ENCODE measurements around the gene TOE1.
A peak's percentile ranks its signal among the peaks of the same experiment; 100 is the strongest.
"Not testable (repeated sequence)": the region's sequence is repeated elsewhere in the genome, so short reads cannot be mapped to it uniquely, and the experiment has no call there.

The TOE1 gene

DNA sequence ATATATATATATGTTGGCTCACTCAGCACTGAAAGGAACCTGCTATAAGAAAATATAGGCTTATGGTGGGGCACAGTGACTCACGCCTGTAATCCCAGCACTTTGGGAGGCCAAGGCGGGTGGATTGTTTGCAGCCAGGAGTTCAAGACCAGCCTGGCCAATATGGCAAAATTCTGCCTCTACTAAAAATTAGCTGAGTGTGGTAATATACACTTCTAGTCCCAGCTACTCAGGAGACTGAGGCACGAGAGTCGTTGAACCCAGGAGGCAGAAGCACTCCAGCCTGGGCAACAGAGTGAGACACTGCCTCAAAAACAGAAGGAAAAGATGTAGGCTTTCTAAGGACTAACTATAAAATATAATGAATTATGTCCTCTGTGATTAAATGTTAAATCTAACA lies 14.9 kb downstream of the TOE1 start:
- no peak for DNase-seq (ENCODE audit: low read depth in 4 of 4, low spot score in 1 of 4)

DNA sequence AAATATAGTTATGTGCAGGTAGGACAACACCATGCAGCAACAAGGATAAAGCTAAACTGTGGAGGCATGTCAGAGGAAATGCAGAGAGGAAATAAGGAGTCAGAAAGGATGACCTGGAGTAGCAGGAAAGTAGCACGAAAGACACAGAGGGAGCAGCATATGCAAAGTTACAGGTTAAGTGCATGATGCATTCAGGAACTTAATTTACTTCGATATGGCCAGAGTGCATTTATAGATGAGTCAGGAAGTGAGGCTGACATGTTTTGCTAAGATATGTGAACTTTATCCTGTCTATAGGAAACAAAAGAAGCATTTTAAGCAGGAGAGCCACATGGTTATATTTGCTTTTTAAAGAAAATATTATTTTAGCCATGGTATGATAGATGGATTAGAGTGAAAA lies 15.7 kb downstream of the TOE1 start:
- no peak for DNase-seq (ENCODE audit: low read depth in 4 of 4, low spot score in 1 of 4)

DNA sequence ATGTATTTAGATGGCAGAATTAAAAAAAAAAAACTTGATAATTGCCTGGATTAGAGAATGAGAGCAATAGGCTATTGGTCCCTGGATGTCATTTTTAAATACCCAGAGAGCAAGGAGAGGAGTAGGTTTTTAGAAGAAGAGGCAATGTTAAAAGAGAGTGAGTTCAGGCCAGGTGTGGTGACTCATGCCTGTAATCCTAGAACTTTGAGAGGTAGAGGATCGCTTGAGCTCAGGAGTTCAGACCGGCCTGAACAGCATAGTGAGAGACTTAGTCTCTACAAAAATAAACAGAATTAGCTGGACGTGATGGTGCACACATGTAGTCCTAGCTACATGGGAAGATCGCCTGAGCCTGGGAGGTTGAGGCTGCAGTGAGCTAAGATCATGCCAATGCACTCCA lies 16.2 kb downstream of the TOE1 start:
- DNase-seq (ENCODE audit: low read depth in 4 of 4, low spot score in 1 of 4): no peak

DNA sequence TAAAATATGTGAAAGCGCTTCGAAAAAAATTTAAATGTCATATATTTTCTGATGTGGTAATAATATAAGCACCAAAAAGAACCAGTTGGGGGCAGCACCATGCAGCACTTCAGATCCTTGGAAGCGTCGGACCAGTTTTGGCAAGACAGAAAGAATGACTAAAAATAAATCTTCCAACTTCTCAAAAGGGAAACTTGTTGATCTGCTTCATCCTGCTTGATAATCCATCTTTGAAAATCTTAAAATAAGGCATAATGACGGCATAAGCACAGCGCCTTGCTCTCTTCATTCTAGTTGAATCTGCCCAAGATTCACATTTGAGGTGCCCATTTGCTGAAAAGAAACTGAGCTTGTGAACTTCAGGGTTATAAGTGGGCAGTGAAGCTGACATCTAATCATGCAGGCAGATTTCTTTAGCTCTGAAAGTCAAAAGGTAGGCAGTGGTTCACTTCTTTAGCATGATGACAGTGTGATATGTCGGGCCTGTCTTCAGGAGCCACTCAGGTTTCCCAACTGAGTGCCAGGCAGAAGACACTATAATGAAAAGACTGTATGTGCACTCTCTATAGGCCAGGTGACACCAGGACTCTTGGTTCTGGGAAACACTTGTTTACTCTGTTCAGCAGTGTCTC lies 20.0 kb downstream of the TOE1 start:
- peak in 2 of 4 experiments; percentile 30 to 31 for DNase-seq (ENCODE audit: low read depth in 4 of 4, low spot score in 1 of 4)

DNA sequence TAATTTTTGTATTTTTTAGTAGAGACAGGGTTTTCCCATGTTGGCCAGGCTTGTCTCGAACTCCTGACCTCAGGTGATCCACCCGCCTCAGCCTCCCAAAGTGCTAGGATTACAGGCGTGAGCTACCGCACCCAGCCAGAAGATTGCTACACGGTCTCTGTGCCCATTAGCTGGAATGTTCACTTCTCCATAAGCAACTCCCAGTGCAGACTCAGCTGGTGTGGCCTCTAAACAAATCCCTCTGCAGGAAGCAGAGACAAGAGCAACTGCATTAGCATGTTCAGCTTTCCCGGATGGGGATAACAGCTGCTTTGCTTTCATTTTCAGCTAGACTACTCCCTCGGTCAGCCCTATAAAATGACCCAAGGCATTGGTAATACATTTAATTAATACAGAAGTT lies 21.0 kb downstream of the TOE1 start:
- DNase-seq (ENCODE audit: low read depth in 4 of 4, low spot score in 1 of 4): not testable (repeated sequence)

DNA sequence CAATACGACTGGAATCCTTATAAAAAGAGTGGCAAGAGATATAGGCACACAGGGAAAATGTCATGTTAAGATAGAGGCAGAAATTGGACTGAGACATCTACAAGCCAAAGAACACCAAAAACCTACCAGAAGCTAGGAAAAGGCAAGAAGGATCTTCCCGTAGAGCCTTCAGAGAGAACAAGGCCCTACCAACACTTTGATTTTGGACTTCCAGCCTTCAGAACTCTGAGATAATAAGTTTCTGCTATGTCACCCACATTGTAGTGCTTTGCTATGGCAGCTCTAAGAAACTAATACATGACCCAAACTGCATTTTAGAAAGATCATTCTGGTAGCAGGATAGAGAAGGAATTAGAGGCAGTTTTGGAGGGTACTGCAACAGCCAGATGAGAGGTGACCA lies 24.3 kb downstream of the TOE1 start:
- DNase-seq (ENCODE audit: low read depth in 4 of 4, low spot score in 1 of 4): no peak

DNA sequence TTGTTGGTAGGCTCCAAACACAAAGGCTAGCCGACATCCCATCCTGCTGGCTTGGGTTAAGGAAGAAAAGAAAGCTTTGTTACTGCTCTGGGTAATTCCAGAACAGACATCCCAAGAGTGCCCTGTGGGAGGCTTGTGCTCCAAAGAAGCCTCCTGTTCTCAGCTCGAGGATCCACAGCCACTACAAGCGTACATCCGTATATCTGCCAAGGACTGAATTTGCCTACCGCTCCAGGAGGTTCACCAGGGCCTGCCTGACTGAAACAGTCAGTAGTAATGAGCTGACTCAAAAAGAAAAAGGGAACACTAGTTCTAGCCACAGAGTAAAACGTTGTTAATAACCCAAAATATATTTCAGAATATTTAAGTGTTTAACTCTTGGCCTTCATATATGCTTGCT lies 25.1 kb downstream of the TOE1 start:
- no peak for DNase-seq (ENCODE audit: low read depth in 4 of 4, low spot score in 1 of 4)

DNA sequence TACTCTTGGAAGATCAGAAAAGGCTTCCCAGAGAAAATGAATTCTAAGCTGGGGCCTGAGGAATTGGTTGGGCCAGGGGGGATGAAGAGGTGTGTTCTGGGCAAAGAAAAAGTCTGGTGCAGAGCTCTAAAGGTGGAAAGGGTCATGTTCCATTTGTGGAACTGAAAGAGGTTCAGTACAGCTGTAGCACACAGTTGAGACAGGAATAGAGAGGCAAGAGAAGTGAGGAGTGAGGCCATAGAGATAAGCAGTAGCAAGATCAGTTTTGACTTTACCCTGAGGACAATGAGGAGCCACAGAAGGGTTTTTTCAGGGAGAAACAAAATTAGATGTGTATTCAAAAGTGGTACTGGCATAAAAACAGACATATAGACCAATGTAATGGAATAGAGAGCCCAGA lies 30.6 kb downstream of the TOE1 start:
- no peak for DNase-seq (ENCODE audit: low read depth in 4 of 4, low spot score in 1 of 4)

DNA sequence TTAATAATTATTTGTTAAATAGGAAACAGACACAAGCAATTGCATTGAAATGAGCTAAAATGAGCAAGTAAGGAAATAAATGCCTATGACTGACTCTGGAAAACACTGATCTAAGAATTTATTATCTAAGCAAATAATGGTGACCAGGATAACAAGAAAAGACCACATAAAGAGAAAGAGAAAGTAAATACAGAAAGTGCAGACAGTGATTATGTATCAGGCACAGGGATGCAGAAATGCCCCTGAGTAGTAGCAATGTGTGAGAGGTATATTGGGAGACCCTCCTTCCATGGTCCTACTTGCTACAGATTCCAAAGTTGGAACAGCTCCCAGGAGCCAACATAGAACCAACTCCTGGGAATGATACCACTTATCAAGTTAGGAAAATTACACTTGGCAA lies 33.6 kb downstream of the TOE1 start:
- DNase-seq (ENCODE audit: low read depth in 4 of 4, low spot score in 1 of 4): no peak

DNA sequence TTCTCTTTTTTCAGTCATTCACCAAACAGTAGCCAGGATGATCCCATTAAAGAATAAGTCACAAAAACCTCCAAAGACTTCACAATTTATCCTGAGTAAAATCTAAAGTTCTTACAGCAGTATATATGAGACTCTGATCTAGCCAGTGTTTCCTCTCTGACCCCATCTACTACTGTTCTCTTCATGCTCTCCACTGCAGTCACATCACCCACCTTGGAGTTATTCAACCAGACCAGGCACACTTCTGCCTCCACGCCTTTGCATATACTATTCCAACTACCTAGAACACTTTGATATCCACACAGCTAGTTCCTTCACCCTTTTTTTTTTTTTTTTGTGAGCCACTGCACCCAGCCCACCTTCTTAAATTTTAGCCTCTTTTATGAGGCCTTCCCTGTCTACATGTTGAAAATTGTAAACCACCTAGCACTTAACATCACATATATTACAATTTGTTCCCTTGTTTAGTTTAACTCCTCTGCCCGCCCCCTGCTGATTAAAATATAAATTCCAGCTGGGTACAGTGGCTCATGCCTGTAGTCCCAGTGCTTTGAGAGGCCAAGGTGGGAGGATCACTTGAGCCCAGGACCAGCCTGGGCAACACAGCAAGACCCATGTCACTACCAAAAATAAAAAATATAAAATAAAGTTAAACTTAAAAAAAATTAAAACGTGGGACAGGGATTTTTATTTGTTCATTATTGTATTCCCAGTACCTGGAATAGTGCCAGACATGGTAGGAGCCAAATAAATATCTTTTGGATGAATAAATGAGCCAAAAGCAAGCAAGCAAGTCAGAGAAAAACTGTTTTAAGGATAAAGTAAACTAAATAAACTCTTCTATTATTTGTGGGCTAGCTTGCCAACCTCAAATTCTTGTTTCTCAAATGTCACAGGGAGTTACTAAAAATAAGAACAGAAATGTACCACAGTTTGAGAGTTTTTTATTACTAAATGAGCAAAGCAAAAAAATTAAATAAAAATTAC lies 35.4 kb downstream of the TOE1 start:
- DNase-seq (ENCODE audit: low read depth in 4 of 4, low spot score in 1 of 4): no peak

DNA sequence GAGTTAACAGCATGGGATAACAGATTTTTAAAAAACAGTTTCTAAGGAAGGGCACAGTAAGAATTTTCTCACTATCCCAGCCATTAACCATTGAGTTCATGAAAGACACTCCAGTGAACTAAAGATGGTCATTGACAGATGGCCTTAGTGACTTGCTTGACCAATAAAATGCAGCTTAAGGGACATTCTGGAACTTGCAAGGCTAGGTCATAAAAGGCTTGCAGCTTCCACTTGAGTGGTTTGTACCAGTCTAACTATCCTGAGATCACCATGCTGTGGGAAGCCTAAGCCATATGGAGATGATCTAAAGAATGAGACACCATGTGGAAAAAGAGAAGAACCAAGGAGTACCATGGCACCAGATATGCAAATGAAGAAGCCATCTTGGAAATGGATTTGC lies 38.2 kb downstream of the TOE1 start:
- no peak for DNase-seq (ENCODE audit: low read depth in 4 of 4, low spot score in 1 of 4)

DNA sequence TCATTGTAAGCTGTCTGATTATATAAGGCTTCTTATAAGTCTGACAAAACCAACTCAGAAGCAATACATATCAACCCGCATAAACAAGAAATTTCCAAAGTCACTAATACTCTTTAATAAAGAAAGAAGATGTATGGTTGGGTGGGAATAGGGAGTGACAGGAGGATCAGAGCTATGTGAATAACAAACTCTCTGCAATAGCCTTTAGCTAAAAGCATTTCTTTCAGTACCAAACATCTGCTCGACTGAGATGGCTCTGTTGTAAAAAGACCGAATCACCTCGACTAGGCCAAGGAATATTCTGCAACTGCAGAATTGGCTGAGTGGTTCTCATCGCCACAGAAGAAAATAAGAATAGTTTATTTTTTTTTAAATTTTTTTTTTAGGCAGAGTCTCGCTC lies 39.6 kb downstream of the TOE1 start:
- DNase-seq (ENCODE audit: low read depth in 4 of 4, low spot score in 1 of 4): no peak

DNA sequence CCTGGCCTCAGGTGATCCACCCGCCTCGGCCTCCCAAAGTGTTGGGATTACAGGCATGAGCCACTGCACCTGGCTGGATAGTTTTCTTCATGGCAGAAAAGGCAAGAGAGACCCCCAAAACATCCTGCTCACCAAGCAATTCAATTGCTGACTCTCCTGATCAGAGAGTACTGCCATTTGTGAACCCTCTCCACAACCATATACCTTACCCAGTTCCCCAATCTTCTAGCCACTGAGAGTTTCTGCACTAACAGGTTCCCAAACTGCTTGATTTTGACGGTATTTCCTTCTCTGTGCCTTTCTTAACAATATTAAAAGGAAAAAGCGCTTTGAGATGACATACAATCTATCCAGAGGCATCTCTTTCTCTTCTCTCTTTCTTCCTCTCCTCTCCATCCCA lies 40.2 kb downstream of the TOE1 start:
- no peak for DNase-seq (ENCODE audit: low read depth in 4 of 4, low spot score in 1 of 4)

DNA sequence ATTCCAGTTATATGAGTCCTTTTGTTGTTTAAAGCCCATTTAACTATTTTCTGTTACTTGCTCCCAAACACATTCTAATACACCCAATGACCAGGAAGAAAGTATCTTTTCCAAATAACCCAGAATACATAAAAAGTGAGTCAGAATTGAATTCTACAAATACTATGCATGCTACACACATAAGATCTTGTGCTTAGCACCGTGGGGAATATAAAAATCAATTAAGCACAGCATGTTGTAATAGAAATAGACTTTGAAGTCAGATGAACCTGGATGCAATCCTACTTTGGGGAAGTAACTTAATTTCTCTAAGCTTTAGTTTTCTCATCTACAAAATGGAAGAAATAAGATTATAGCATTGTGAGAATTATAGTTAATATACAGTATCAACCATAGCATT lies 40.8 kb downstream of the TOE1 start:
- DNase-seq (ENCODE audit: low read depth in 4 of 4, low spot score in 1 of 4): no peak

DNA sequence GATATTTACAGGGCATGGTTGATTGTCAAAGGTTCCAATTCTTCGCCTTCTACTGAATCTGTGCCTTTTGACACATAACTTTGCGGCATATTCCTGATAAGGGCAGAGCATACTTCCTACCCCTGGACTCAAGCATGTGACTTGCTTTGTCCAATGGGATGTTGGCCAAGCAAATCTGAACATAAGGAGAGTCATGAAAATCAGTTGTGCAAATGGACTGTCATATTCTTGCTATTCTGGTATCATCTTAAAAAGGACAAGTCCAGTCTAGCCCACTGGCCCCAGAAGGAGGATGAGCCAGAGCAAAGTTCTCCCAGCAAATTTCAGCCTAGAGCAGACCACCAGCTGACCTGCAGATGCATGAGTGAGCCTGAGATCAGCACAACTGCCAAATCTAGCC lies 41.3 kb downstream of the TOE1 start:
- DNase-seq (ENCODE audit: low read depth in 4 of 4, low spot score in 1 of 4): no peak

DNA sequence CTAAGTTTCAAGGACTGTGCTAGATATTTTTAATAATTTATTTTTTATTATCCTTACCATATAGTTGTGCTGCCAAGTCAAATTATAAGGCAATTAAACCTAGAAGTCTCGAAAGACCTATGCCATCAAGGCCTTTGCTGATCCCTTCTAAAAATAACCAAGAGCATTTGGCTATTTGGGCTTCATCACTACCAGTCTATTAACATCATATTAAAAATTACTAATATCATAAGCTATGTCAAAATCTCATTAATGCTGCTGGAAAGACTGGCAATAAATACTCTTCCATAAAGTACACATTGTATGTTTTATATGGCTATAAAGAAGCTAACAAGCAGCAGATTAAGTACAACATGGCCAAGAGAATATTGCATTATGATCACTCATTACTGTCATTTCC lies 43.2 kb downstream of the TOE1 start:
- DNase-seq (ENCODE audit: low read depth in 4 of 4, low spot score in 1 of 4): no peak

DNA sequence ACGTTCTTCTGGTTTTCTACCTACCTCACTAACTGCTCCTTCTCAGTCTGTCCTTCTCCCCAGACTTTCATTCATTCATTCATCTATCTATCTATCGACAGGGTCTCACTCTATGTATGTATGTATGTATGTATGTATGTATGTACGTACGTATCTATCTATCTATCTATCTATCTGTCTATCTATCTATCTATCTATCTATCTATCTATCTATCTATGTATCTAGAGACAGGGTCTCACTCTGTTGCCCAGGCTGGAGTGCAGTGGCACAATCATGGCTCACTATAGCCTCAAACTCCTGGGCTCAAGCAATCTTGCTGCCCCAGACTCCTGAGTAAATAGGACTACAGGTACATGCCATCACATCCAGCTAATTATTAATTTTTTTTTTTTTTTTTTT lies 44.2 kb downstream of the TOE1 start:
- not testable (repeated sequence) for DNase-seq (ENCODE audit: low read depth in 4 of 4, low spot score in 1 of 4)

DNA sequence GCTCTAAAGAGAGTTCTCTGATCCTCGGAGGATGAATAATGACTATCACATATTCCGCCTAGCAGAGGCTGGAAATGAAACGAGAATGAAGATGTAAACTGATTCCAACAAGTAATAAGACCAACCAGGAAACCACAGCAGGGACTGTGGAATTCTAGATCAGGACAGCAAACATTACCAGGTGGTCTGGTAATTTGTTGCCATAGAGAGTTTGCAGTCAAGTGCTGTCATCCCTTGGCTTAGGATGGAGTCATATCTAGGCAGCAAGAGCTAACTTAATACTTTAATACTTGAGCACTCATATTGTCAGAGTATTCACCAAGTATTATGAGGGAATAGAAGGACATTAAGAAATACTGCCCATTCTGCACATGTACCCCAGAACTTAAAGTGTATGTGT lies 45.3 kb downstream of the TOE1 start:
- DNase-seq (ENCODE audit: low read depth in 4 of 4, low spot score in 1 of 4): no peak

DNA sequence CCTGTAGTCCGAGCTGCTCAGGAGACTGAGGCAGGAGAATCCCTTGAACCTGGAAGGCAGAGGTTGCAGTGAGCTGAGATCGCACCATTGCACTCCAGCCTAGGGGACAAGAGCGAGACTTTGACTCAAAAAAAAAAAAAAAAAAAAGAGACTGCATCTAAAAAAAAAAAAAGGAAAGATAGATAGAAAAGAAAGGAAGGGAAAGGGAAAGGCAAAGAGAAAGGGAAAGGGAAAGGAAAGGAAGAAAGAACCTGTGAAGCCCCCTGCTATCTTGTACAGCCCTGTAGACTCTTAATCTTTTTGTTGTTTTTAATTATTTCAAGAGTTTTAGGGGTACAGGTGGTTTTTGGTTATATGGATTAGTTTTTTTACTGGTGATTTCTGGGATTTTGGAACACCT lies 46.2 kb downstream of the TOE1 start:
- DNase-seq (ENCODE audit: low read depth in 4 of 4, low spot score in 1 of 4): no peak

All from stimulated activated CD4-positive, alpha-beta T cell treated with anti-CD3 and anti-CD28 coated beads, Interleukin-1b, Interleukin-23, amount 100 ng/mL, for 24 hours (primary cell).